ENCODE measurements around the gene CAMK2A. TPM values are rescaled to one million over a fixed set of nuclear protein-coding genes. Genes with fewer than 3 reads are reported as not detected.

CAMK2A gene
- total and polyA plus RNA-seq, 2 donors (not counting 3 experiments of a cell fraction or from before 2014, with no cell fraction given): not detected

DNA sequence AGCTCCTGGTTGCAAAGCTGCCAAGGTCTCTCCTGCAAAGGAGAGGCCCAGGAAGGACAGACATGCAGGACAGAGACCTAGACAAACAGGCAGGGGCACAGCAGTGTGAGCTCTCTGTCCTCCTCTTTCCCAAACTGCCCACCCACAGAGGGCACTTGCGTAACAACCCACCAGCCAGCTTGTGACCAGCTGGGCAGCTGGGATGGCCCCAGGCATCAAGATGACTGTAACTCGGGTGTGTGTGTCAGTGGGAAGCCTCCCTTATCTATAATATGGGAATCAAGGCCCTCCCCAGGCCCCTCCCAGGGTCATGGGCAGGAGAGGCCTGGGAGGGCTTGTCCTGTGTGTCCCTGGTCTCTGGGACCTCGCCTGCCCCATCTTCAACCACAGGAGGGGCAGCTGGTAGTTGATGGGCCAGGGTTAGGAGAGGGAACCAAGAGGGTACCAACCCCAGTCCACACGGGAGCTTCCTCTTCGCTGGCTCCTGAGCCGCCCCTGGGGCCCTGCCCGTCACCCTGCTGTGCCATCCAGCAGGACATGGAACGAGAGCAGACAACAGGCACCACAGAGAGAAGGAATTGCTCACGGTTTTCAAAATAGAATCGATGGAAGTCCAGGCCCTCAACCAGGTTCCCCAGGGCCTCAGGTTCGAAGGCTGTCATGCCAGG, 61.8 kb downstream of the CAMK2A start:
- intact Hi-C loops (cut with micrococcal nuclease): no loop called here
- Histone ChIP-seq H3K9me1 (replicated peaks; ENCODE audit: control insufficient read depth, extremely low read depth, insufficient read depth, low read length) (no peaks in the 10 kb centered on the region), H3K79me2 (ENCODE audit: control insufficient read depth, insufficient read depth, low read length) (no peaks in the 10 kb centered on the region), H3K4me3 (replicated peaks in 1 of 3; ENCODE audit: insufficient read depth in 1 of 3, low read depth in 1 of 3, low read length in 3 of 3) (no peak overlapping the region), H3K4me2 (ENCODE audit: insufficient read depth, low read length) (no peak overlapping the region), H3K27ac (ENCODE audit: insufficient read depth, low read depth, low read length) (no peak overlapping the region), H3K27me3 (ENCODE audit: control insufficient read depth in 2 of 2, insufficient read depth in 2 of 2, low read length in 2 of 2) (no peaks in the 10 kb centered on the region), H3K4me1 (ENCODE audit: control insufficient read depth, extremely low read depth, insufficient read depth, low read length) (no peaks in the 10 kb centered on the region), H3K36me3 (ENCODE audit: control insufficient read depth in 2 of 2, extremely low read depth in 1 of 2, insufficient read depth in 2 of 2, low read length in 2 of 2) (no peaks in the 10 kb centered on the region), H3K9me3 (replicated peaks; ENCODE audit: control insufficient read depth, insufficient read depth, low read length) (no peaks in the 10 kb centered on the region), H3K9ac (replicated peaks; ENCODE audit: extremely low read depth, insufficient read depth, low read length) (no peak overlapping the region), H4K20me1 (replicated peaks; ENCODE audit: control insufficient read depth, extremely low read depth, insufficient read depth, low read length) (no peaks in the 10 kb centered on the region), H2AFZ (ENCODE audit: low read depth, low read length) (no peak overlapping the region)
- no peak for DNase-seq (ENCODE audit: low read depth, low spot score)
- FAIRE-seq: no peak
- POLR2A ChIA-PET: no interaction called here
- TF ChIP-seq GATA2 (IDR thresholded peaks at IDR 0.05; ENCODE audit: insufficient read depth, insufficient read length, low read depth, low read length) (no peak), FOS (IDR thresholded peaks at IDR 0.05; ENCODE audit: borderline replicate concordance, insufficient read depth, low read length) (no peak), POLR2AphosphoS5 (IDR thresholded peaks at IDR 0.05; ENCODE audit: insufficient read depth, low read depth, low read length) (no peak), JUN (IDR thresholded peaks at IDR 0.05; ENCODE audit: borderline replicate concordance, insufficient read depth, insufficient read length, low read depth) (no peak), POLR2A (IDR thresholded peaks at IDR 0.05; ENCODE audit: low read depth, low read length) (no peak), MYC (IDR thresholded peaks at IDR 0.05; ENCODE audit: low read depth, low read length) (no peak), EZH2 (IDR thresholded peaks at IDR 0.05; ENCODE audit: borderline replicate concordance, low read depth, low read length, severe bottlenecking) (no peak)
- TF ChIP-seq, protein P1, sequence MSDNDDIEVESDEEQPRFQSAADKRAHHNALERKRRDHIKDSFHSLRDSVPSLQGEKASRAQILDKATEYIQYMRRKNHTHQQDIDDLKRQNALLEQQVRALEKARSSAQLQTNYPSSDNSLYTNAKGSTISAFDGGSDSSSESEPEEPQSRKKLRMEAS (IDR thresholded peaks at IDR 0.05; ENCODE audit: insufficient read depth, insufficient read length): no peak
- TF ChIP-seq, protein P2, sequence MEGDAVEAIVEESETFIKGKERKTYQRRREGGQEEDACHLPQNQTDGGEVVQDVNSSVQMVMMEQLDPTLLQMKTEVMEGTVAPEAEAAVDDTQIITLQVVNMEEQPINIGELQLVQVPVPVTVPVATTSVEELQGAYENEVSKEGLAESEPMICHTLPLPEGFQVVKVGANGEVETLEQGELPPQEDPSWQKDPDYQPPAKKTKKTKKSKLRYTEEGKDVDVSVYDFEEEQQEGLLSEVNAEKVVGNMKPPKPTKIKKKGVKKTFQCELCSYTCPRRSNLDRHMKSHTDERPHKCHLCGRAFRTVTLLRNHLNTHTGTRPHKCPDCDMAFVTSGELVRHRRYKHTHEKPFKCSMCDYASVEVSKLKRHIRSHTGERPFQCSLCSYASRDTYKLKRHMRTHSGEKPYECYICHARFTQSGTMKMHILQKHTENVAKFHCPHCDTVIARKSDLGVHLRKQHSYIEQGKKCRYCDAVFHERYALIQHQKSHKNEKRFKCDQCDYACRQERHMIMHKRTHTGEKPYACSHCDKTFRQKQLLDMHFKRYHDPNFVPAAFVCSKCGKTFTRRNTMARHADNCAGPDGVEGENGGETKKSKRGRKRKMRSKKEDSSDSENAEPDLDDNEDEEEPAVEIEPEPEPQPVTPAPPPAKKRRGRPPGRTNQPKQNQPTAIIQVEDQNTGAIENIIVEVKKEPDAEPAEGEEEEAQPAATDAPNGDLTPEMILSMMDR (IDR thresholded peaks at IDR 0.05; ENCODE audit: extremely low read depth in 1 of 2, insufficient read depth in 1 of 2, low read depth in 1 of 2, low read length in 2 of 2): no peak
- dilution Hi-C loops (cut with MboI; ENCODE audit: extremely low pct_ligation_motif_present, low sequenced_read_pairs): no loop called here
- CTCF ChIA-PET: interaction anchor here (0.7 to 1.9 kb wide), 4 partner anchors 7 to 208 kb away, joined by 3 to 4 read pairs (median 4); no protein-coding TSS in a partner anchor
- no TSS peak for BruUV-seq (replicated peaks)

Data from endothelial cell of umbilical vein (primary cell).